ENCODE results near the gene TCF4.

TCF4 gene

DNA sequence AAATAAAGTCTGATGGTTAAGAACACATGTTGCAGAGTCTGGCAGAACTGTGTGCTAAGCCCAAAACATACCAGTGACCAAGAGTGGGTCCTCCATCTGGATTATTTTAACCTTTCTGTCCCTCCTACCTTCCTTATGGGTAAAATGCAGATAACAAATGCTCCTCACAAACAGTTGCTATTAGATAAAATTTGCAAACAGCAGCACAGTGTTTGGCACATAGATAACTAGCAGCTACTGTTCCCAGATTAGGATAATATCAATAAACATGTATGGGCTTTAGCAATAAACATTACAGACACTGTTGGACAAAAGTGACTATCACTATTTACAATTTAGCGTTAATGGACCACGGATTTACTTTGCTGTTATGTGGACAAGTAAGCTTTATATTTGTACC is 154.9 kb downstream of the TCF4 start:
- DNase-seq: no peak

- DNase-seq: no peak
These were observed 155.5 kb downstream of the TCF4 start for GRCh38 chr18:55432307-55433040.

GRCh38 chr18:55430026-55430425 is 158.0 kb downstream of the TCF4 start:
- no peak for DNase-seq

DNA sequence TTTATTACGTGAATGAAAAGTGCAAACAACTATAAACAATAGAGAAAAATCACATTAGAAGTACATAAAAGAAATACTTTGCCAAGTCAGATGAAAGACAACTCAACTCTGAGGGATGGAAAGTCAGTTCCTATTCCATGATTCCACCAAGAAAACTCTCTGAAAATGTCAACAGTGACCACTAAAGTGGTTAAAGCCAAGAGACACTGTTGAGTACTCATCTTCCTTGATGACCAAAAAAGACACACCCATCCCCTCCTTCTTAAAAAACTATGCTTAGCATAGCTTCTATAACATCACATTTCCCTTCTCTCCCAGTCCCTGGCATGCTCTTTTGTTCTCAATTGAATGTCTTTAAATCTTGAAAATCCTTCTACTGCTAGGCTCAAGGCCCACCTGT is 160.0 kb downstream of the TCF4 start:
- no peak for DNase-seq

DNA sequence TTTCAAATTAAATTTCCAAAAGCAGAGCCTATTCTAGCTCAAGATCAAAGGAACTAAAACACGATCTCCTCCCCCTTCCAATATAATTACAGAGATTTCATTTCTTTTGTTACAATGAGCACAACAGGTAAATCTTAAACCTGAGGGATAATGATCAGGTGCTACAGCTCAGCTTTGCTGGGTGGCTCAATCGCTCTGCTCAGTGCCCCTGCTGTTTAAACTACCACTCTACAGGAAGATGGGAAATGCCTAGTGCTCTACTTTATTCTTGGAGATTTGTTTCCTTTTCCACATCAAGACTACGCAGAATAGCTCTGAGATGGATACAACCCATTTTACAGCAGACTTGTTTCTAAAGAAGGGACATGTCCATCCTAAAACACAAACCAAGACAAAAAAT is 162.3 kb downstream of the TCF4 start:
- no peak for DNase-seq

DNA sequence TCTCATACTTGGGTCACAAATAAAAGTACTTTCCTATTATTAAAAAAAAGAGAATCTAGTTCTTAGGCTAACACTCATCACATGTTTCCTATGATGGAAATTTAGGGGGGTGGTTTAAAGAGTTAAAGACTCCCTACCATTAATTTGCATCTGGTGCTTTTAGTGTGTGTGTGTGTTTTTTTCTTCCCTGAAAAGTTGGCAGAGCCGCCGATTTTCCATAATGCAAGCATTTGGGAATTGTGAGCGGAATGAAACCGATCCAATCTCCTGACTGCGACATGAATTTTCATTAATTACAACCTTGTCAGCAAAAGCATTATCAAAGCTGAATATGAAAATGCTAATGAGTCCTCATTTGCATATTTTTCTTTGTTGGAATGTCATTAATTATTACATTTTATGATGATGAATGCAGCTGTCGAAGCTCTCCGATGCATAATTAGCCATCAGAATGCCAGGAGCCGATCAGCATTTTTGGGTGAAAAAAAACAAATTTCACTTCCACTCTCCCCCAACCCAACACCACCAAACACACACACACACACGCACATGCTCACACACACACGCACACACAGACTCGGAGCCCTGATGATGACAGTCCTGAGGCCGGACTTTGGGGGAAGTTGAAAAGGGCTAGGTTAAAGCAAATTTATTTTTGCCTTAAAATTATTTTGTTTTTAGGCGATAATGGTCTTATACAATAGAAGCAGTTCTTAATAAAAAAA is 165.4 kb downstream of the TCF4 start:
- DNase-seq: peak in 1 of 2 experiments; percentile 36

DNA sequence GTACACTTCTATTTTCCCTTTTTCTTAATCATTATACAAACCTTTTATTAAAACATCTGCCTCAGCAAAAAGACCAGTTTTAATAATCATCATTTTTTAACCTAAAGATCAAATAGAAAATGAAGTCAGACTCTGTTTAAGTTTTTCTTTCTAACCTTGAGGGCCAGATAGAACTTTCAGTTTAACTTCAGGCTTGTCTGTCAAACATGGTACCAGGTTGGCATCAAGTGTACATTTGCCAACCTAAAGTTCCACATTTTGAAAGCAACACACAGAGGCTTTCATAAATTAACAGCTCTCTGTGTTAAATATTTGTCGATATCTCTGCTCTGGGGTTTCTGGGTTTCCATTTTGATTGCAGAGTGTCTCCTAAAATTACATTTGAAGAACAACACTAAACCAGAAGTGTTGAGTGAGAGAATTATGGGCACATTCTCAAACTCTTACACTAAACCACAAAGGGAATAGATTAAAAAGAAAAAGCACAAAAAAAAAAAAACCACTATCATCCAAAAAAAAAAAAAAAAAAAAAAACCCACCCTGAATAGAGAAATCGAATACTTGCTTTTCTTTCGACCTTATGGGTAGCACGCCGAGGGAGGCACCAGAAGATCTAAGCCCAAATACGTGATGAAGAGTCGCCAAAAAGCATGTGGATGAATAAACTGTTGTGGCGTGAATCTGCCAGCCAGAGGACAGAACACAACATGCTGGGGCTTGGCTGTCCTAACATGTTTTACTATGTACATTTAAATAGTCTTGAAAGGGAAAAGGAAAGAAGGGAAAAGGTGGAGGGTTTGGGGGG is 166.2 kb downstream of the TCF4 start:
- peak; percentile 48 to 51 for DNase-seq

DNA sequence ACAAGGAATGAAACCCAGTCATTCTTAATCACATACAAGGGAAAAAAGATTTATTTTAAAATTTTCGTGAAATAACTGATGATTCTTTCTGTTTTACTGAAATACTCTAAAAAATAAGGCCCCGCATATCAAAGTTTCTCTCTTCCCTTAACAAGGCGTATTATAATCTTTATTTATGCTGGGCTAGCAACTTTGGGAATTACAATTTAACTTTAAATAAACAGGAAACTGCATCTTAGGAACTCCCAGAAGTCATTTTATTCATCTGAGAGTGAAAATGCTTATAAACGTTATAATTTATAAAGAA is 166.7 kb downstream of the TCF4 start:
- no peak for DNase-seq

DNA sequence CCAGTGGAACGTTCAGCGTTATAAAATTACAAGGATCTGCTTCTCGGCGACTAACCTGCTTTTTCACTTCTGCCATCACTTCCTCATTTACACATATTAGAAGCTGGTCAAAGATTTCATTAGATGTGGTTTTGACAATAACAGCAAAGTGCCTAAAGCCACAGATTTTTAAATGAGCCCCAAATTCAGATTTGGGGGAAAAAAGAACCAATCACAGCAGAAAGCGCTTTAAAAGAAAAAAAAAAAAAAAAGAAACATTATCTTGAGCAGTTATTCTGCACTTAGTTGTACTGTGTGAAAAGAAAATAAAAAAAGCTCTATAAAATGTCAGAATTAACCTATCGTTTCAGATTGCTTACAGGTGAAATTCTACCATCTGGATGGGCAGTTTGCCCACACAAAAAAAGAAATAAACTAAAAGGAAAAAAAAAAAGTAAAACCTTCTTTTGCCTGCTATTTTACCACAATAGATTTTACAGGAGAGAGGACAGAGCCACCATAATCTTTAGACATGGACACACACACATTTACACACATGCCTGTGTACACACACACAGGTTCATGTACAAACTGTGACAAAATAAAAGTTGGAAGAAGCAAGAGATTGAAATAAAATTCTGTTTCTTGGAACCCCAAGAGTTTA is 167.2 kb downstream of the TCF4 start:
- no peak for DNase-seq

- no peak for DNase-seq
These were observed 167.9 kb downstream of the TCF4 start for GRCh38 chr18:55419947-55420664.

DNA sequence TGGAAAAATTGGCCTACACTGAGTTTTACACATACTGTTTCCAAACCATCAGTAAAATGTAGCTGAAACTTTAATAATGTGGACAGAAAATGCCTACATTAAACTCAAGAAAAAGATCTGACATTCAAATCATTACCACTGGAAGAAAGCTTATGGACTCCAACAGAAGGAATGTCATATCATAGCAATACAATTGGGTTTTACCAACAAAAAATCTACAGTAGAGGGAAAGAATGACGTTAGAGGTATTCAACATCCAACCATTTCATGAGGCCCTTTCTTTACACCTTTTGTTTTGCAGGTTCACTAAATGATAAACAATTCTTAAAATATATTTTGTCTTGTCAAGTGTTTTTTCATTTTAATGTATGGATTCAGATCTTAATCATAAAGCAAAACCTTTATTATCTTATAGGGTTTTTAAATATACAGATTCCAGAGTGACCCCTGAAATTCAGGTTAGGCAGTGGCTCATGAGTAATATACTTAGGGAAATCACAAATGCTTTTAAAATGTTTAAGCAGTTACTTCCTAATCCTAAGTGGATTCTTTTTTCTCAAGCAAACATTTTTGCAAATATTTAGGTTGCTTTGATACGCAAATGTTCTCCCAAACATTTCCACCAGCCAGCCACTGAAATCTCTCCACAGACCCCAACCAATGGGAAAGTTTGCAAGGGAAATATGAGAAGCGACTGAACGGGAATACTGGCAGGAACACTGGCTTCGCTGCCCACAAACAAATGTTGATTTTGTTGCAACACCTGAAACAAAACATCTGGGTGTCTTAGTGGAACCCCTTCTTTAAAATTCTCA is 168.7 kb downstream of the TCF4 start:
- peak in 1 of 2 experiments; percentile 24 for DNase-seq

GRCh38 chr18:55418439-55418838 is 169.6 kb downstream of the TCF4 start:
- no peak for DNase-seq

DNA sequence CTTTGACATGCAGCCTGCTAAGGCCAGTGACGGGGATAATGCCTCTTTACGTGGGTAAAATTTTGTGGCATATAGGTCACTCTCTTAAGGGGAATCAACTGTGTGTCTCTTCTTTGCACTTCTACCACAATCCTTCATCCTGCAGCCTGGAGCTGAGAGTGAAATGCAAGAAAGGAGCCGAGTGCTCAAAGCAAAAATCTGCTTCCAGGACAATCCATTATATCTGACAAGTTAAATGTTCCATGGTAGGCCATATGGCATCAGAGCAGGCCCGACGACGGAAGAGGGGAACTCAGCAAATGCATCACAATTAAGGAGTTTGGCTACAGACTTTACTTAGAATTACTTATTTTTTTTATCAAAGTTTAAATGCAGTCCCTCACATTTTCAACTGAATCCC is 171.2 kb downstream of the TCF4 start:
- DNase-seq: no peak

DNA sequence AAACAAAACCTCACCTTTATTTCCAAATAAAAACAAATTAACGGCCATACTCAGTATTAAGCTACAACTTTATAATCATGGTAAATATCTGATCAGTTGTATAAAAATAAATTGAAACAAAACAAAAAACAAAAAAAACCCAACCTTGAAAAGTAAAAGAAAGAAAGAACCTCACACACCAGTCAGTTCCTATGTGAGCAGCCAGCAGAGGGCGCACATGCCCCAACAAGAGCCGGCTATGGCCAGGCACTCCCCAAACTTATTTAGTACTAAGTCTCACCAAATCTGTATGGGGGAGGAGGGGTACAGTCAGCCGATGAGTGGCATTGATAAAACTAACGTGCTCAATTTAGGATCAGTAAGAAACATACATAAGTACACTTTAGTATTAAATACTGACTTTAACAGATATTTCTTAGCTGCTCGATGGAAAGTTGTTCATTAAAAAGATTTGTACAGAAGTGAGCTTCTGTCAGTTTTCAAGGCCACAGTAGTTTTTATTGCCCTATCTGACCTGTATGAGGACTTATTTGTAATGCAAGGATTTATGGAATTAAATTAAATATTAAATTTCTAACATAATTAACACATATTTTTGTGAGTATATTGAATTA is 172.6 kb downstream of the TCF4 start:
- peak; percentile 50 to 83 for DNase-seq

DNA sequence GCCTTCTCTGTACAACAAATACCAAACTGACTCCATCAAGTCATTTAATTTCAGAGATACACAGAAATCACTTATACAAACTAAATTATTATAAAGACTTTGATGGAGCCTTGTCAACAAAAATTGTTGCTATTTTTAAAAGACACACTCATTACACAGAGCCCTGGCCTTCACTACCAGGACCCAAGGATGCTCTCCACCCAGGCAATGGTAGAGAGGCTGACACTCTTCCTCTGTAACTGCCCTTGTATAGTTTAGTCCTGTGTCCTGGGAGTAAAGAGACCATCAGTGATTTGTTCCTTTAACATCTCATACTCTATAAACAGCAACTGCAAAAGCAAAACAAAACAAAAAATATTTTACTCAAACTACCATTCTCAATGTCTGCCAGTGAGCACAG is 173.5 kb downstream of the TCF4 start:
- DNase-seq: no peak

DNA sequence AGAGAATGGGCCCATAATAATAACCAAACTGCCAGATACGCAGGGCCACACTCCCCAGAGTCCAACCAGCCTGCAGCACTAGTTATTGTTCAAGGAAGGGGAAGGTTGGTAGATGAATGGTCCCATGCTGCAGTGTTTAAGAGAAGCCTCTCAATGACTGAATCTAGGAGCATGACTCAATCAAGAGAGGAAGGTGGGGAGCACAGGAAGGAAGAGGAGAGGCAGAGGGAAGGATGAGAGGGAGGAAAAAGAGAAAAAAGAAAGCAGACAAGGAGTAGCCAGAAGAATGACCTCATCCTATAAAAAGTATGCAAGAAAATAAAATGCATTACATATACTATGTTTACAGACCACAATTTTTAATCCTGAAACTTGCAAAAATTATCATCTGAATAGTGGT is 174.5 kb downstream of the TCF4 start:
- no peak for DNase-seq

DNA sequence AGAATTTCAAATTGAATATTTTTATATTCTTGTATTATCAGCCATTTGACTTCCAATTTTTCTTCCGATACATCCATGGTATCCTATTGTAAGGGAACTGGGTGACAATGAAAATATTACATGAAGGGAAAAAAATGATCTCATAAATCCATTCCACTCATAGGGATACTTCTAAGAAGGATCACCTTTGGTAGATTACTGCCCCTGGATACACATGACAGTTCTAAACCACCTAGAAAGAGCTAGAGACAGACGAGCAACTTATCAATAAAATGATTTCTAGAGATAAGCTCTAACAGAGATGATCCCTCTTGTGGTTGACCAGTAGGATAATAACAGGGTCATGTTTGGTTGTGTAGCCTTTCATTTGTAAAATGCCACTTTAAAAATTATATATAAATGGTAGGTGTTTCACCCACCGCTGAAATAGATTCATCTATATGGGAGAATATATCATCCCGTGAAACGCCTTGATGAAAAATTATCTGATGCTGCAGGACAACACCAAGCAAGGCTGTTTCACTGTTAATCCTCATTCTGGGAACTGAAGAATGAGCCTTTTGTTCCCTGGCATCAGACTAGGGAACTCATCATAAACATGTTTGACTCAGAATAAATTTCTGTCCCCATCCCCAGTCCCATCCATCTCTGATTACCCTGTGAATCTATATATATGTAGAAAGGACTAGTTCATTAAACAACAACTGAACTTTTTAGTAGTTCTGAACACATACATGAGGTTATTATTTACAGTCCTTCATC is 180.0 kb downstream of the TCF4 start:
- no peak for DNase-seq

DNA sequence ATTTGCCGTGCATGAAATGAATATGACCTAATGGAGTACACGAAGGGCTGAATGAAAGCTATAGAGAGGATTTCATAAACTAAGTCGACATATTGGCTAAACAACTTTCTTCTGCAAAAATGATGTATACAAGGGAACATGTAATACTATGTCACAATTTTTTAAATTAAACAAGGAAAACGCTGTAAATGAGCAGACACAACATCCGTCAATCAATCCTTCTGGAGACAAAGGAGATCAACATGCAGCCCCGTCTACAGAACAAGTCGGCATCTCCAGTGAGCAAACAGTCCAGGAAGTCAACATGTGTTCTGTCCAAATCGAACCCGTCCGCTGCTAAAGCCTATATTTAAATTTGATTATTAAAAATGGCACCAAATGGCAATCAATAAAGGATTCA is 180.8 kb downstream of the TCF4 start:
- peak; percentile 25 to 36 for DNase-seq

GRCh38 chr18:55406451-55406991 is 181.5 kb downstream of the TCF4 start:
- peak; percentile 32 for DNase-seq

- peak; percentile 85 to 92 for DNase-seq
These were observed 182.0 kb downstream of the TCF4 start for GRCh38 chr18:55405893-55406406.
